Activated T-cell treated with anti-CD3 and anti-CD28 coated beads, Interleukin-2, amount 50 U/mL, for 72 hours (primary cell): ENCODE data around the gene RTP3. TPM values are rescaled to one million over a fixed set of nuclear protein-coding genes. Genes with fewer than 3 reads are reported as not detected.
"Not testable (repeated sequence)": the region's sequence is repeated elsewhere in the genome, so short reads cannot be mapped to it uniquely, and the experiment has no call there.

Source experiments
- ATAC-seq, 2 donors: fragments of 150-1000 bp; cut with Tn5 transposase; replicated peaks in 1 of 2; 2 replicates each; pipeline ENCODE4 v1.10.0; 2021; ENCODE audit warnings: moderate library complexity in 2 of 2, mild to moderate bottlenecking in 1 of 2
- DNase-seq, 2 donors: peaks; one replicate each; pipeline ENCODE4 v3.0.0; 2021 to 2022; ENCODE audit warnings: mixed read lengths in 1 of 2
- H3K27ac Mint-ChIP-seq: one replicate; pipeline ENCODE4 v1.8.0; 2022; ENCODE audit warnings: mild to moderate bottlenecking, moderate library complexity, mixed read lengths
- H3K27me3 Mint-ChIP-seq: one replicate; pipeline ENCODE4 v1.8.0; 2022; ENCODE audit warnings: low read depth, mixed read lengths
- H3K36me3 Mint-ChIP-seq, 2 donors: one replicate each; pipeline ENCODE4 v1.8.0; 2022; ENCODE audit warnings: mixed read lengths in 2 of 2, mild to moderate bottlenecking in 1 of 2; ENCODE audit not compliant: insufficient read depth in 2 of 2
- H3K4me1 Mint-ChIP-seq: one replicate; pipeline ENCODE4 v1.8.0; 2022; ENCODE audit warnings: low read depth, mixed read lengths
- H3K4me3 Mint-ChIP-seq, 2 donors: one replicate each; pipeline ENCODE4 v1.8.0; 2022; ENCODE audit warnings: mild to moderate bottlenecking in 2 of 2, mixed read lengths in 2 of 2, moderate library complexity in 2 of 2
- H3K9me3 Mint-ChIP-seq, 2 donors: one replicate each; pipeline ENCODE4 v1.8.0; 2022; ENCODE audit warnings: mixed read lengths in 2 of 2
- total RNA-seq, 2 donors: library from RNA; stranded (reverse); gene quantifications; one replicate each; pipeline ENCODE4 v1.2.3, GENCODE V29; 2022

The RTP3 gene
- total RNA-seq, 2 donors from 2014 or later = not detected

DNA sequence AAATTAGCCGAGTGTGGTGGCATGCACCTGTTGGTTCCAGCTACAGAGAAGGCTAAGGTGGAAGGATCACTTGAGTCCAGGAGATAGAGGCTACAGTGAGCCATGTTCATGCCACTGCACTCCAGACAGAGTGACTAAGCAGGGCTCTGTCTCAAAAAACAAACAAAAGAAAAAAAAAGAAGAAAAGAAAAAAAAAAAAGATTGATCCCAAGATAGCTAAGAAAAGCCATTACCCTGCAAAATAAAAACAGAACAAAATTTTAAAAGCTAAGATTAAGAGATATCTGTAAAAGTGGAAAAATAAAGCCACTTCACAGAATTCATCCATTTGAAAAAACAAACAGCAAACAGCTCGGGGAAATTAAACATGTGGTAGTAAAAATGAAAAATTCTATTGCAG is 44.6 kb downstream of the RTP3 start:
- Mint-ChIP-seq H3K4me3 (no peak overlapping the region), H3K4me1 (peaks cover 47% of the 10 kb centered on the region), H3K36me3 (peaks cover 0 to 1% of the 10 kb centered on the region in 2 donors), H3K27ac (no peak overlapping the region), H3K27me3 (no peaks in the 10 kb centered on the region), H3K9me3 (no peaks in the 10 kb centered on the region)
- no peak for ATAC-seq
- DNase-seq = no peak

DNA sequence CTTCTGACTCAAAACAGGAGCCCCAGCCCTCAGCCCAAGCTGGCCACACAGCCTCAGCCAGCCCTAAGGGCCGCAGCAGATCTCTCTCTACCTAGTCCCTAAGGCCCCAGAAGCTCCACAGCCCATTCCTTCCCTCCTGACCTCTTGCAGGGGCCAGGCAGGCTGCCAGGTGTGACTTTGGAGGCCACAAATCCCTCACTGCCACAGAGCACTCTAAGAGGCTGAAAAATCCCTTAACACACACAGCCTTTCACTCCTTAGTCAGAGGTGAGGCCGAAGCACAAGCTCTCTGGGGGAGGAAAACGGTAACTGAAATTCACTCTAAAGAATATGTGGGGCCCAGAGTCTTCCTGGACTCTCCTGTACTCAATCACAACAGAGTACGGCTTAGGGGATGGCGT is 45.0 kb downstream of the RTP3 start:
- no peak overlapping the region for H3K27ac Mint-ChIP-seq
- ATAC-seq (no peak), DNase-seq (no peak)
- no peaks in the 10 kb centered on the region for H3K27me3 Mint-ChIP-seq
- peaks cover 44% of the 10 kb centered on the region for H3K4me1 Mint-ChIP-seq
- H3K9me3 Mint-ChIP-seq = no peaks in the 10 kb centered on the region
- H3K4me3 Mint-ChIP-seq = no peak overlapping the region
- peaks cover 0 to 1% of the 10 kb centered on the region in 2 donors for H3K36me3 Mint-ChIP-seq

DNA sequence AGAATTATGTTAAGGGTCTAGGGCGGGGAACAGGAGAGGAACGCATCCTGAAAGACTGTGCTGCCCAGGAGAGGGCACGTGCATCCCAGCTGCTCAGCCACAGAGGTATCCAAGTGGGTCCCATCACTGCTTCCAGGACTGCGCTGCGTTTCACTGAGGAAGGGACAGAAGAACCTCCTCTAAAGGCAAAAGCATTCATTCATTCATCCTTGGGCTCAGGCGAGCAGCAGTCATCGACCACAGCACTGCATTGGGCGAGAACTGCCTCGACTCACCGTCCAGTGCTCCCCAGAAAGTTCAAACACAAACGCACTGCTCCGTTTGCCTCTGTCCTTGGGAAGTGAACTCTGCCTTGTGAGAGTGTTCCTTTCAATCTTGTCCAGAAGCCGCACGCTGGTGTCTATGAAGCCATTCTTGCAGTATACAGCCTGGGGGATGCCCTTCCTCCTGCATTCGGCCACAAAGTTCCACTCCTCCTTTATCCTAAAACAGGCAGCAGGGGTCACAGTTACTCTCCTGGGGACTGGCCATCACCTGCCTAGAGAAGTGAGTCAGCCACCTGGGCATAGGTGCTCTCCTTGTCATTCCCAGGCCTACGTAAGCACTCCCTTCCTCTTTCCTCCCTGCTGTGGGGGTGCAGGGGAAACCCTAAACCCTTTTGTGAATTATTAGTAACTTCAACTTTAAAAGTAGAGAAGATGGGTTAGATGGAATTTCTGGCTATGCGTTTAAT is 47.2 kb downstream of the RTP3 start:
- Mint-ChIP-seq H3K4me3 (no peak overlapping the region), H3K36me3 (peaks cover 0 to 1% of the 10 kb centered on the region in 2 donors)
- no peak for ATAC-seq

DNA sequence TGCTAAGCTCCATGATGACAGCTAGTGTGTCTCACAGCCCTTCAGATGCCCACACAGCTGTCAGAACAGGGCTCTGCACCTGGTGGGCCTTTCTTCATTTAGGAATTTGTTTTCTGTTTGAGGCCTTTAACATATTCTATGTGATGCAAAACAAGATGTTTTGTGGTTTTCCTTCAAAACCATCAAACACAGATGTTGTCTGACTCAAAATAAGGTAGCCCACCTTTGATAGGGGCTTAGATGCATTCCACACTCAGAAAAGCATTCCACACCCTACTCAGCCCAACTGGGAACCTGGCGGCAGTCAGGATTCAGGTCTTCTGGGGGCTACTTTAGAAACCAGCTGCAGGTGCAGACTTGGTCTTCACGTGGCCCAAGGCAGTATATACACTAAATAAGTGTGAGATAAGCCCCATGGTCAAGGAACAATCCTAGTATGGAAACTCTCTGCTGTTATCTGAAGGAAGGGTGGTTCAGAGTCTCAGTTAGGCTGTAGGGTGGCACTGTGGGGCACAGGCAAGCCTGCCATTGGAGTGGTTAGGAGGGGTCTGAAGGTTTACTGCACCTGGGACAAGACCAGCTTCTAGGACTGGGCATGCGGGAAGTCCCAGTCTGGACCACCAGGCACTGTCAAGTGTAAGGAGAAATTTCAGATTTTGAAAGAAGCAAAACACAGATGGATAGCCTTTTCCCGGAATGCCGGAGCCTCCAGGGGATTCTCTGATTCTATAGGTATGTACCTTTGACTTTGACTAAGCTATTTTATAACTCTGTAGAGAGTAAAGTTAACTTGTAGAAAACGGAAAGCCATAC is 48.2 kb downstream of the RTP3 start:
- no peak for DNase-seq
- no peak for ATAC-seq

More for the DNA sequence above, 47.2 kb downstream of the RTP3 start:
- no peak overlapping the region for H3K27ac Mint-ChIP-seq
- peaks cover 31% of the 10 kb centered on the region for H3K4me1 Mint-ChIP-seq
- no peaks in the 10 kb centered on the region for H3K27me3 Mint-ChIP-seq
- no peaks in the 10 kb centered on the region for H3K9me3 Mint-ChIP-seq
- DNase-seq = no peak

DNA sequence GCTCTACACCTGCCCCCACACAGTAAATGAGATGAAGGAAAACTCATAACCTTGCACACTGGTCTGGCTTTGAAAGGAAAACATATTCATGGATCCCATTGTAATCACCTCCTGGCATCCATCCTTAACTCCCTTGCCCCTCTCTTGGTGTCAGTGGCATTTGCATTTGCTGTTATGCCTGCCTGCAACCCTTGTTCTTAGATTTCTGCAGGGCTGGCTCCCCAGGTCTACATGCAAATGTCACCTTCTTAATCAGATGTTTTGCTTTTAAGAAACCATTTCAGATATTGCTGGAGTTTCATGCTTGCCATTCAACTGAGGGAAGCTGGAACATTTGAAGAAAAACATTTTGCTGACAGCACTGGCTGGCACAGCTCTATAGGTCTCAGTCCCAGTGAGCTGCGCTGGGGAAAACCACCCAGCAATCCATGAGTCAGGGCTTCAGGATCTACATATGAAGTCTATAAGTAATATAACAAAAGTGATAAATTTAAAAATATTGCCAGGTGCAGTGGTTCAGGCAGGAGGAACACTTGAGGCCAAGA is 49.2 kb downstream of the RTP3 start:
- no peak for ATAC-seq

More for the DNA sequence above, 48.2 kb downstream of the RTP3 start:
- no peak overlapping the region for H3K27ac Mint-ChIP-seq
- no peaks in the 10 kb centered on the region for H3K27me3 Mint-ChIP-seq
- H3K4me3 Mint-ChIP-seq = no peak overlapping the region
- H3K9me3 Mint-ChIP-seq = no peaks in the 10 kb centered on the region
- peaks cover 24% of the 10 kb centered on the region for H3K4me1 Mint-ChIP-seq
- H3K36me3 Mint-ChIP-seq = peaks cover 0 to 2% of the 10 kb centered on the region in 2 donors

DNA sequence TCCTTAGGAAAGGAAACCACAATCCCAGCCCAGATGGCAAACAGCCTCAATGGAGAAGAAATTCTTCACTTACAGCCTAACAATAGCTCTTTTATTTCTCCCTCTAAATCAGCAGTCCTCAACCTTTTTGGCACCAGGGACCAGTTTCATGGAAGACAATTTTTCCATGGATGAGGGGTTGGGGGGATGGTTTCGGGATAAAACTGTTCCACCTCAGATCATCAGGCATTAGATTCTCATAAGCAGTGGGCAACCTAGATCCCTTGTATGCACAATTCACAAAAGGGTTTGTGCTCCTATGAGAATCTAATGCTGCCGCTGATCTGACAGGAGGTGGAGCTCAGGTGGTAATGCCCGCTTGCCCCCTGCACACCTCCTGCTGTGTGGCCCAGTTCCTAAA is 50.8 kb downstream of the RTP3 start:
- not testable (repeated sequence) for H3K27ac Mint-ChIP-seq, DNase-seq

More for the DNA sequence above, 49.2 kb downstream of the RTP3 start:
- Mint-ChIP-seq H3K4me1 (peaks cover 21% of the 10 kb centered on the region), H3K27me3 (peaks cover 1% of the 10 kb centered on the region), H3K4me3 (no peak overlapping the region), H3K27ac (no peak overlapping the region), H3K9me3 (no peaks in the 10 kb centered on the region), H3K36me3 (peaks cover 0 to 2% of the 10 kb centered on the region in 2 donors)
- DNase-seq = no peak

DNA sequence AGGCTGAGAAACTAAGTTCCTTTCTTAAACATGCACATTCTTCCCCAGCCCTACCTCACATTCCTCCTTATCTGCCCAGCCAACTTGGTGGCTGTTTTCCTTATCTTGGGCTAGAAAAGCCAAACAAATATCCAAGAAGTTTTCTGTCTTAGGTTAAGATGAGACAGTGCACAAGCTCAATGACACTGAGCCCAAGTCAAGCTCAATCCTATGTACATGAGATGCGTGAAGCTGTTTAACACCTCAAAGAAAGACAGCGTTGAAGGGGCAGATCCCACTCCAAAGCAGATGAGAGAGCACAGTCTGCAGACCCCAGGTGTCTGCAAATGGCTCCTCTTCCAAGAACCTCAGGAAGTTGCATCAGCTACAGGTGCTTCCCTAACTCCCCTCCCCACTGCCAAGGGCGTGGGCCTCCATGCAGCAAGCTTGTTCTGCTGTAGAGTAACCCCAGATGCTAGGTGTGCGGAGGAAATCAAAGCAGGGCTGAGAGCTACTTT is 51.7 kb downstream of the RTP3 start:
- H3K9me3 Mint-ChIP-seq = no peaks in the 10 kb centered on the region
- peaks cover 9% of the 10 kb centered on the region for H3K27me3 Mint-ChIP-seq
- H3K4me3 Mint-ChIP-seq = no peak overlapping the region
- H3K4me1 Mint-ChIP-seq = peaks cover 19% of the 10 kb centered on the region
- H3K36me3 Mint-ChIP-seq = peaks cover 0 to 2% of the 10 kb centered on the region in 2 donors
- DNase-seq = no peak
- no peak overlapping the region for H3K27ac Mint-ChIP-seq
- no peak for ATAC-seq

More for the DNA sequence above, 50.8 kb downstream of the RTP3 start:
- not testable (repeated sequence) for H3K36me3 Mint-ChIP-seq, H3K27me3 Mint-ChIP-seq, ATAC-seq, H3K9me3 Mint-ChIP-seq, H3K4me3 Mint-ChIP-seq
- H3K4me1 Mint-ChIP-seq = peaks cover 19% of the 10 kb centered on the region

DNA sequence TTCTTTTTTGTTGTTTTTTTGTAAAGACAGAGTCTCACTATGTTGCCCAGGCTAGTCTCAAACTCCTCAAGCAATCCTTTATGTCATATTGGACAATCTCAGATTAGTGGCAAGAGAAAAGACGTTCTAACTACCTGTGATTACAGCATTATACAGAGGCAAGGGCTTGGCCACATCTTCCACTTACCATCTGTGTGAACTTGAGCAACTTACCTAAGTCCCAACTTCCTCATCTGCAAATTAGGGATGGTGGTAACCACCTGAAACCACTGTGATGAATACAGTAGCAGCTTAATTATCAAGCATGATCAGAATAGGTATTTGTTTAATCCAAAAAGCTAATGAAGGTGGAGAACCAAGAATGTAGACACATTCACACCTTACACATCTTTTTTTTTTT is 52.2 kb downstream of the RTP3 start:
- Mint-ChIP-seq H3K4me1 (peaks cover 19% of the 10 kb centered on the region), H3K4me3 (no peak overlapping the region), H3K27ac (no peak overlapping the region), H3K36me3 (peaks cover 0 to 2% of the 10 kb centered on the region in 2 donors), H3K9me3 (no peaks in the 10 kb centered on the region), H3K27me3 (peaks cover 9% of the 10 kb centered on the region)
- no peak for DNase-seq
- ATAC-seq = no peak

Other genes with a start within 250 kb of the RTP3 start
- under 1 TPM in 1 of 2 donors, not detected in 1; 0.46 TPM for gene CCR2, start 143.9 kb upstream of the RTP3 start, total RNA-seq
- 1 to 10 TPM in 1 of 2 donors, under 1 TPM in 1; 0.29 to 1.4 TPM for gene CCR5, start 127.0 kb upstream of the RTP3 start, total RNA-seq
- gene CCRL2, start 90.7 kb upstream of the RTP3 start, total RNA-seq = 1 to 10 TPM; 2.5 to 3.2 TPM
- not detected for gene LTF, start 33.1 kb upstream of the RTP3 start, total RNA-seq
- gene LRRC2, start 68.3 kb downstream of the RTP3 start, total RNA-seq = under 1 TPM in 1 of 2 donors, not detected in 1; 0.19 TPM
- not detected for gene FAM240A, start 114.5 kb downstream of the RTP3 start, total RNA-seq
- 1 to 10 TPM; 1.9 to 3.1 TPM for gene ALS2CL, start 195.7 kb downstream of the RTP3 start, total RNA-seq
- 1 to 10 TPM; 1.2 to 1.5 TPM for gene TMIE, start 203.4 kb downstream of the RTP3 start, total RNA-seq
- gene PRSS50, start 219.9 kb downstream of the RTP3 start, total RNA-seq = under 1 TPM; 0.07 to 0.09 TPM